Thyroid gland (tissue), 4 donors: ENCODE measurements around the gene FAIM2.

ENCODE experiments used
- CTCF ChIP-seq, 6 experiments: fragments of 200-600 bp in 3 of 6; fragments of 450-650 bp in 3 of 6; sonication (generic) in 3 of 6; IDR thresholded peaks; one replicate each; pipeline ENCODE4 v1.5.1; 2016 to 2019; ENCODE audit warnings: antibody characterized with exemption in 6 of 6, mild to moderate bottlenecking in 2 of 6, inconsistent platforms in 1 of 6, moderate library complexity in 1 of 6
- POLR2A ChIP-seq, 2 donors: fragments of 450-650 bp; IDR thresholded peaks; one replicate each; pipeline ENCODE4 v1.6.1; 2017; ENCODE audit warnings: antibody characterized with exemption in 2 of 2, mild to moderate bottlenecking in 2 of 2, moderate library complexity in 1 of 2

- peak; percentile 8 to 85 for TF ChIP-seq POLR2A (IDR thresholded peaks at IDR 0.05)
- TF ChIP-seq CTCF (IDR thresholded peaks at IDR 0.05): peak in 1 of 6 experiments; percentile 2
These were observed 61.0 kb downstream of the FAIM2 start, which contains the start of gene BCDIN3D for GRCh38 chr12:49842519-49843352.
